GM10266 (cell line): ENCODE measurements around the gene CLTRN.

ENCODE experiments used
- DNase-seq: peaks from one replicate; pipeline ENCODE4 v3.0.0; 2012; ENCODE audit errors: extremely low spot score
- CTCF ChIP-seq: IDR thresholded peaks from 2 replicates; pipeline ENCODE4 v1.5.1; 2012; ENCODE audit warnings: mild to moderate bottlenecking, low read depth; ENCODE audit not compliant: control insufficient read depth, insufficient read depth; ENCODE audit errors: missing control alignments

Gene CLTRN

GRCh38 chrX:15619053-15619755 lies 45.4 kb downstream of the CLTRN start:
- no peak for DNase-seq
- TF ChIP-seq CTCF = no peak

- no peak for DNase-seq
- TF ChIP-seq CTCF = no peak
These were observed 47.5 kb downstream of the CLTRN start for GRCh38 chrX:15617111-15617510.

- no peak for TF ChIP-seq CTCF
- no peak for DNase-seq
These were observed 48.1 kb downstream of the CLTRN start for GRCh38 chrX:15616531-15616930.

GRCh38 chrX:15607067-15607466 lies 57.5 kb downstream of the CLTRN start:
- TF ChIP-seq CTCF = no peak
- DNase-seq = no peak

GRCh38 chrX:15606136-15606535 lies 58.5 kb downstream of the CLTRN start:
- no peak for DNase-seq
- no peak for TF ChIP-seq CTCF

- TF ChIP-seq CTCF = no peak
These were observed 59.4 kb downstream of the CLTRN start for GRCh38 chrX:15605226-15605625.

GRCh38 chrX:15602761-15603160 lies 61.8 kb downstream of the CLTRN start:
- no peak for TF ChIP-seq CTCF
- no peak for DNase-seq

More at GRCh38 chrX:15605226-15605625, 59.4 kb downstream of the CLTRN start:
- DNase-seq = no peak
